GM18519 (cell line): ENCODE measurements around the gene FAM171A2.

ENCODE experiments used
- ATAC-seq: cut with Tn5 transposase; IDR thresholded peaks from one replicate; pipeline ENCODE4 v1.9.1; 2021; ENCODE audit warnings: mild to moderate bottlenecking, moderate library complexity; ENCODE audit not compliant: unreplicated experiment, low FRiP score

Gene FAM171A2

DNA sequence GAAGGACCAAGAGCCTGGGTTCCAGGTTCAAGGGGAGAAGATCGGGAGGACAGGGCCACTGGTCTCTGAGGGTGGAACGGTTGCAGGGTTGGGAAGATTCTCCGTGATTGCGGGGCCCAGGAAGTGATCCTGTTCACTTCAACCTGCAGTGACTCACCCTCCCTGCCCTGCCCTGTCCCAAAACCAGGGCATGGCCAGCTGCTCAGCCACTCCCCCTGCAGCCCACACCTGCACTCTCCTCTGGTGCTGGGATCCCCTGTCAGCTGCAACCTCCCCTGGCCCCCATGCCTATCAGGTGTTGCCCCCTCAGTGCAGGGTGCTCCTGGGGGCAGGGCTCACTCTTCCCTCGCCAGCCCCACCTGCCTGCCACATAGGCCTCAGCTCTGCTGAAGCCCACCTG, 54.2 kb downstream of the FAM171A2 start:
- no peak for ATAC-seq

DNA sequence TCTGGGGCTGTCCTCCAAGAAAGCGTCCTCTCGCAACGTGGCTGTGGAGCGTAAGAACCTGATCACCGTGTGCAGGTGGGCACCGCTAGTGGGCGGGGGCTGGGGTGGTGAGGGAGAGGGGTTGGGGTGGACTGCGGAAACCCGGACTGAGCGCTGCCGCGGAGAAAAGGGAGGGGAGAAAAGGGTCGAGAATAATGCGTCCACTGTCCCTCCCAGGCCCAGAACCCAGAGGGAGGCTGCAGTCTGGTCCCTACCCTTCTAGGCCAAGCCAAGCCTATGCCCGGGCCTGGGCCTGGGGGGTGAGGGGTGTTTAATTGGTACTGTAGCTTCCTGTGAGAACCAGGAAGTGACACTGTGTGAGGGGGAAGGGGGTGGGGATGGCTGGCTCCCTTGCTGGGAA, 54.8 kb downstream of the FAM171A2 start:
- no peak for ATAC-seq

DNA sequence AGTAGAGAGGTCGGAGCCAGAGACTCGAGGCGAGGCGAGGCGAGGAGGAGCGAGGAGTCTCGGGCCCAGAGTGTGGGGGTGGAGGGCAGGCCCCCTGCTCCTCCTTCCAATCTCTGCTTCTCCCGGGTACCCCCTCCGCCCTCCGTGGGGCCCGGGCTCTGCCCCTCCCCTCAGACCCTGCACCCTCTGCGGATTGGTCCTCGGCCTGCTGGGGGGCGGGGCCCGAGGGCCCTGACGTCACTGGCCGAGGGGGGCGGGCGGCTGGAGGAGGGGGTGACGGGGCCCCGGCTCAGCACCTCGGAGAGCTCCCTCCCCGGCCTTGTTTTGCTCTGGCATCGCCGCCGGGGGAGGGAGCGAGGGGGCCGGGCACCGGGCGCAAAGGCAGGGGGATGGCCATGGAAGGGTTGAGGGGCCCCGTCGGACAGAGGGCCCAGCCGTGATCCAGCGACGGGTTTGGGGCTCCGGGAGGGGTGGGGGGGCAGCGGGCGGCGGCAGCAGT, 55.3 kb downstream of the FAM171A2 start, which contains the start of gene RUNDC3A:
Gene RUNDC3A, plus strand, starts transcription at position 282 of the 499 bp plus-strand sequence. CDS start 232 bp downstream, outside the sequence.
- no peak for ATAC-seq

DNA sequence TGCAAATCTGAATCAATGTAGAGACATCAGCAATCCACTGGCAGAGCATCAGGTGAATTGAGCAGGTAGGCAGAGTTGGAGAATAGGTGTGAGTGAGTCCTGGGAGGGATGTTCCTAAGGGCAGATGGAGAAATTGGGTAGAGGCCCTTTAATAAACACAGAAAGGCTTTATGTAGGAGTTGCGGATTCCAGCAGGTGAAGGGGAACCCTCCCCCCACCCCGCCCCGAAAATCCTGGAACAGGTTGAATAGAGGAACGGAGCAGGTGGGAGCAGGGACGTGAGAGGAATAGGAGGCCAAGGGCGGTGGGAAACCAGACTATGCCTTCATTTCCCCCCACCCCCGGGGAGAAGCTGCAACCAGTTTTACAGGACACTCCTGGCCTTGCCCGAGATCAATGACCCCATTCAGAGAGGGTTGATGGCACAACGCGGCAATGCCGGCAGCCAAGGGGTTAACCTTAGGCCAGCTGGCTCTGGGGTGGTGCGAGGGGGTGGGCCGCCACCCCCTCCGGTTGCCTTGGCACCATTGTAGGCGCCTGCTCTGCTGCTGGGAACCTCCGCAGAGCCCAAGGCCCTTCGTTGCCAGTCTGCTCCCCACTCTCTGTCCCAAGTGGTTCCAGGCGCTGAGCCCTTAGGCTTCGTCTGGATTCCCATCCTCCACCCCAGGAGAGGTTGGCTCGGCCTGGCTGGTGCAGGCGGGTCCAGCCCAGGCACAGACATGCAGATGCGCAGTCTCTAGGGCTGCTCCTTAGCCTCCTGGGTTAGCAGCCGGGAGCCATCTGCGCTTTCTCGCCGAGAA, 56.1 kb downstream of the FAM171A2 start:
- ATAC-seq: no peak

DNA sequence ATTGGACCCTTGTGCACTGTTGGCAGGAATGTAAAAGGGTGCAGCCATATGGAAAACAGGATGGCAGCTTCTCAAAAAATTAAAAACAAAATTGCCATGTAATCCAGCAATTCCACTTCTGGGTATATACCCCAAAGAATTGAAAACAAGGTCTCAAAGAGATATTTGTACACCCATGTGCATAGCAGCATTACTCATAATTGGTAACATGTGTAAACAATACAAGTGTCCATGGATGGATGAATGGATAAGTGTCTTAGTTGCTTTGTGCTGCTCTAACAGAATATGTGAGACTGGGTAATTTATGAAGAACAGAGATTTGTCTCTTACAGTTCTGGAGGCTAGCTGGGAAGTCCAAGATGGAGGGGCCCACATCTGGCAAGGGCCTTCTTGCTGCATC, 59.0 kb downstream of the FAM171A2 start:
- ATAC-seq: no peak
